Gastroesophageal sphincter (tissue), 3 donors: ENCODE results near the gene KCNE2.

Experiments
- CTCF ChIP-seq, 4 experiments: fragments of 200-600 bp in 2 of 4; fragments of 450-650 bp in 2 of 4; sonication (generic) in 1 of 4; IDR thresholded peaks; one replicate each; pipeline ENCODE4 v1.5.1; 2017 to 2019; ENCODE audit warnings: antibody characterized with exemption in 4 of 4, mild to moderate bottlenecking in 2 of 4, moderate library complexity in 2 of 4
- EP300 ChIP-seq: sonication (generic); formaldehyde crosslinking; IDR thresholded peaks from one replicate; pipeline ENCODE4 v1.6.1; 2017; ENCODE audit warnings: antibody characterized with exemption, mild to moderate bottlenecking
- POLR2A ChIP-seq, 2 donors: fragments of 450-650 bp; IDR thresholded peaks; one replicate each; pipeline ENCODE4 v1.6.1; 2017; ENCODE audit warnings: antibody characterized with exemption in 2 of 2, mild to moderate bottlenecking in 2 of 2, moderate library complexity in 1 of 2

- no peak for TF ChIP-seq CTCF (IDR thresholded peaks at IDR 0.05)
- no peak for TF ChIP-seq EP300
- no peak for TF ChIP-seq POLR2A (IDR thresholded peaks at IDR 0.05)
Observed at GRCh38 chr21:34360488-34361241, 3.1 kb upstream of the KCNE2 start.
